Thoracic aorta endothelial cell (primary cell): ENCODE data around the gene PREB. TPM values are rescaled to one million over a fixed set of nuclear protein-coding genes. Genes with fewer than 3 reads are reported as not detected.

Experiments used
- total RNA-seq: library from RNA; depleted of rRNA; stranded (reverse); fragments of >200 nt; gene quantifications from 2 replicates; pipeline ENCODE4 v1.2.3, GENCODE V29; 2012

PREB gene
- 38.4 and 42.0 TPM in 2 replicates for total RNA-seq

GRCh38 chr2:27133905-27134780 lies at the start of gene PREB:
Gene PREB, minus strand, starts transcription at chr2:27134636. Its CDS starts 215 bp downstream, at chr2:27134421.

GRCh38 chr2:27148801-27149439 lies 14.5 kb upstream of the PREB start, which contains the start of gene TCF23:
Gene TCF23, plus strand, starts transcription at chr2:27149004. Its CDS starts 130 bp downstream, at chr2:27149134.

GRCh38 chr2:27139310-27139709 lies 4.9 kb upstream of the PREB start, which contains the start of gene PRR30:
Gene PRR30, minus strand, starts transcription at chr2:27139410. Its CDS starts 1,081 bp downstream, at chr2:27138329.

GRCh38 chr2:27123302-27124150 lies 10.9 kb downstream of the PREB start, which contains the start of gene ABHD1:
Gene ABHD1, plus strand, starts transcription at chr2:27123815. Its CDS starts 134 bp downstream, at chr2:27123949.

GRCh38 chr2:27118525-27119329 lies 15.7 kb downstream of the PREB start, which contains the start of gene CGREF1:
Gene CGREF1, minus strand, starts transcription at chr2:27119128. Its CDS starts 14,762 bp downstream, at chr2:27104366.

GRCh38 chr2:27086724-27087593 lies 47.5 kb downstream of the PREB start, which contains the start of gene KHK:
Gene KHK, plus strand, starts transcription at chr2:27086772. Its CDS starts 488 bp downstream, at chr2:27087260.

Other genes starting within 250 kb of the PREB start
- gene MAPRE3, start 164.0 kb downstream of the PREB start, total RNA-seq = 2.3 and 2.7 TPM in 2 replicates
- 50.4 and 57.4 TPM in 2 replicates for gene TMEM214, start 101.7 kb downstream of the PREB start, total RNA-seq
- gene AGBL5, start 83.0 kb downstream of the PREB start, total RNA-seq = 24.5 and 24.7 TPM in 2 replicates
- 183 and 195 TPM in 2 replicates for gene OST4, start 63.0 kb downstream of the PREB start, total RNA-seq
- 7.6 and 9.8 TPM in 2 replicates for gene EMILIN1, start 56.0 kb downstream of the PREB start, total RNA-seq
- 2.4 and 3.4 TPM in 2 replicates for gene KHK, start 47.9 kb downstream of the PREB start, total RNA-seq
- gene CGREF1, start 15.5 kb downstream of the PREB start, total RNA-seq = 1.3 and 3.0 TPM in 2 replicates
- 0.13 TPM in 1 of 2 replicates, not detected in the other for gene ABHD1, start 10.8 kb downstream of the PREB start, total RNA-seq
- gene PRR30, start 4.8 kb upstream of the PREB start, total RNA-seq = not detected in 2 replicates
- not detected in 2 replicates for gene TCF23, start 14.4 kb upstream of the PREB start, total RNA-seq
- gene ATRAID, start 77.4 kb upstream of the PREB start, total RNA-seq = 84.8 and 101 TPM in 2 replicates
- 41.8 and 50.3 TPM in 2 replicates for gene SLC5A6, start 77.6 kb upstream of the PREB start, total RNA-seq
- 46.7 and 70.7 TPM in 2 replicates for gene CAD, start 82.7 kb upstream of the PREB start, total RNA-seq
- gene SLC30A3, start 128.4 kb upstream of the PREB start, total RNA-seq = 0.36 TPM in 1 of 2 replicates, not detected in the other
- not detected in 2 replicates for gene DNAJC5G, start 140.8 kb upstream of the PREB start, total RNA-seq
- gene TRIM54, start 147.8 kb upstream of the PREB start, total RNA-seq = not detected in 2 replicates
- gene UCN, start 173.8 kb upstream of the PREB start, total RNA-seq = 0.13 and 0.36 TPM in 2 replicates
- 52.3 and 60.1 TPM in 2 replicates for gene MPV17, start 188.5 kb upstream of the PREB start, total RNA-seq
- gene GTF3C2, start 222.1 kb upstream of the PREB start, total RNA-seq = 45.1 and 51.3 TPM in 2 replicates
- gene EIF2B4, start 235.7 kb upstream of the PREB start, total RNA-seq = 32.6 and 34.1 TPM in 2 replicates
- 106 and 126 TPM in 2 replicates for gene SNX17, start 236.0 kb upstream of the PREB start, total RNA-seq
- 7.4 and 10.7 TPM in 2 replicates for gene ZNF513, start 246.1 kb upstream of the PREB start, total RNA-seq